NCI-H2107 treated with DMSO at 0.1 percent for 48 hours (cell line): Measurements from ENCODE around the gene CACNA1A.
"Not testable (repeated sequence)": the region's sequence is repeated elsewhere in the genome, so short reads cannot be mapped to it uniquely, and the experiment has no call there.

Source experiments
- DNase-seq: peaks from one replicate; lab custom pipeline; 2025; ENCODE audit not compliant: unreplicated experiment; lab: John Stamatoyannopoulos, UW

CACNA1A gene

GRCh38 chr19:13427273-13428051, 78.8 kb downstream of the CACNA1A start:
- no peak for DNase-seq

- DNase-seq: not testable (repeated sequence)
Observed at GRCh38 chr19:13425875-13426274, 80.4 kb downstream of the CACNA1A start.

DNA sequence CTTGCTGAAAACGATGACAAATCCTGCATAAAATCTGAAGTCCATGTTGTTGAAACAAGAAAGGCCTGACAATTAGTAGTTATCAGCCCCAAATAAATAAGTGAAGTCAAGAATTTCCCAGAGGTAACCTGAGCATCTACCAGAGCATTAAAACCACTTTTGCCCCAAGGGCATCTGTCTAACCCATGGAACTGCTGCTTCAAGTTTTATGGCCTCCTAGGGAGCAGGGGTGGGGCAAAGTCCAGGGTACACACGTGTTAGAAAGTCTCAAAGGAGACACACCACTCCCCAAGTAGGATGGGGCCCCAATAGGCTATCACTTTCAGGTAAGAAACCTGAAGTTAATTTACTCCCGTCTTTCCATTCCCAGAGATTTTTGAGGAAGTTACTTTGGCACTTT, 81.1 kb downstream of the CACNA1A start:
- DNase-seq: no peak

GRCh38 chr19:13420780-13421179, 85.5 kb downstream of the CACNA1A start:
- no peak for DNase-seq

- no peak for DNase-seq
Observed at GRCh38 chr19:13417054-13417453, 89.2 kb downstream of the CACNA1A start.

GRCh38 chr19:13411899-13412298, 94.4 kb downstream of the CACNA1A start:
- DNase-seq: no peak

GRCh38 chr19:13410946-13411345, 95.3 kb downstream of the CACNA1A start:
- no peak for DNase-seq

DNA sequence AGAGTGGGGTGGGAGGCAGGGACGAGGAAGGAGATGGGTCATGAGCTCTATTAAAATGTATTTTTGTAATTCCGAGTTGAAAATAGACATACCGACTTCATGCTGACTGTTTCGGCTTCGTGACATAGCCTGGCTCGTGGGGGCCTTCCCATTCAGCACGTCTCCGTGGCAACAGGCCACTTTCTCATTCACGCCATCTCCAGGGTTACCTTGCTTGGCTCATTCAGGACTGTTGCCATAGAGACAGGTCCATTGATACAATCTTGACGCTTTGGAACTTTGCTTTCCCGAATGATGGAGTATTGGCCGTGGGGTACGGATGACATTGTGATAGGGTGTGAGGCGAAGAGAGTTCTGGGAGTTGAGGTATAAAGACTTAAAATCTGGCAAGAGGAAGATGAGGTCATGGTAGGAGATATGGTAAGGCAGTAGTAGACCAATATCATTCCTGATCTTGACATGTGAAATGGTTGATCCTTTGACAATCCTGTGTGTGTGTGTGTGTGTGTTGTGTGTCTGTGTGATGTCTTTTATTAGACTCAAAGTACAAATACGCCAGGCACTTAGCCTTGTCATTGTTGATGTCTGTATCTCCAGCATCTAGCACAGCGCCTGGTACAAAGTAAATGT, 97.3 kb downstream of the CACNA1A start:
- no peak for DNase-seq

GRCh38 chr19:13404236-13404635, 102.0 kb downstream of the CACNA1A start:
- peak; percentile 83 for DNase-seq

DNA sequence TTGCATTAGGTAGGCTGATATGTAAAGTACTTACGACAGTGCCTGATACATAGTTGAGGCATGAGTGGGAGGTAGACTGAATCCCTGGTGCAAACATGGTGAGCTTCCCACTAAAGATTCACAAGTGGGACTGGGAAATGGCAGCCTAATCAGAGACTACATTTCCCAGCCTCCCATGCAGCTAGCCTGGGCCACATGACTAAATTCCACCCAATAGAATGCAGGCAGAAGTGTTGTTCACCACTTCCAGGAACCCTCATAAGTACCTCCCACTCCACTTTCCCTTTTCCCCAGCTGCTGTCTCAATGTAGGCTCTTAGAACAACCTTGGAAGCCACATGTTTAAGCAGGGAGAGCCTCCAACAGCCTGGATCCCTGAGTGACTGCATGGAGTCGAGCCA, 104.9 kb downstream of the CACNA1A start:
- DNase-seq: no peak

DNA sequence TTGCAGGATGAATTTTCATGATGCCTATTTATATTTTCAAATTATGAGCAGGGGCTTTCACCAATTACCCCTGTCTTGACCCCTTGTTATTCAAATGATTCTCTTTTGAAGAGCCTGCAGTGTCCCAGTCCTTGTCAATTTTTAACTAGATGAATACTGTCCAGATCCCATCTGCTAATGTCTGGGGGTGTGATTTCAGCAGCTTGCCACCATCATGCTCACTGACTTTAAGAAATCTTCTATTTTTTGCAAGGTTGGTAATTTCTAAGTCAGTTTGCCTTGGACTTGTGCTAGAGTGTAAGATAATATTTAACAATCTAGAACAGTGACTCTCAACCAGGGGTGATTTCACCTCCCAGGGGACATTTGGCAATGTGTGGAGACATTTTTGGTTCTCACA, 106.0 kb downstream of the CACNA1A start:
- DNase-seq: no peak

- DNase-seq: no peak
Observed at GRCh38 chr19:13399746-13400145, 106.5 kb downstream of the CACNA1A start.

DNA sequence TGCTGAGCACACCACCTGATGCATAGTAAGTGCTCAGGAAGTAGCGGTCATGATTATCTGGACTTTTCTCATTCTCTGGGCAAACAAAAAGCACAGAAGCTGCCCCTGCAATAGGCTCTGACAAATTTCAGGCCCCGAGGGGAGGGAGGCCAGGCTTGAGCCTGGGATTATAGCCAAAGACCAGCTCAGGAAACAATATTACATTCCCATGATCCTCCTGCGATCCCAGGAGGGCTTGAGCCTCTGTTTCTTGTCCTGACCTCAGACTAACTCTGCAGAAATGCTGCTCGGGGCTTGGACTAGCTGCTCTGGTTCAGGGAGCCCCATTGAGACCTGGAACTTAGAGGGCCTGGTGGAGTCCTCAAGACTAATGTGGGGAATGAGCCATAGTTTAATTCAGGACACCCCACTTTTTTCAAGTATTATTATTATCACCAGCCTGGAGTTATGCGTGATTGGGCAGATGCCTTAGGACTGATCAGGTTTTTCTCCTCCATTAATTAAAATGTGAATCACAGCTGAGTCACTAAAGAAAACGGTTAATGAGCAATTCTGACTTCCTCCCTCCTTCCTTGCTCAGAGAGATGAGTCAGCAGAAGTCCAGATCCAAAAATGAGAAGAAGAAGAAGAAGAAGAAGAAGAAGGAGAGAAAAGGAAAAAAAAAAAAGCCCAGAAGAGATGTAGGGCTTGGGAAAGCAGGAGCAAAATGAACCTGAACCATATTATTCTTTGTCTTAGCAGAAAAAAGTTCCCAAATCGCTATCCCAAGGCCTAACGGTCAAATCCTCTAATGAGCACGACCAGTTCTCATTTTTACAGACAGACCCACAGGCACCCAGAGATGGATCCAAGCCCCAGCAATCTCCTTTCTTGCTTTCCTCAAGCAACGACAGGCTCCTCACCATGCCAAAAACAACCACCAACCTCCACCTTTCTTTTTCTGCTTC, 107.2 kb downstream of the CACNA1A start:
- DNase-seq: no peak

GRCh38 chr19:13398182-13398581, 108.1 kb downstream of the CACNA1A start:
- no peak for DNase-seq

- DNase-seq: no peak
Observed at GRCh38 chr19:13396250-13397080, 109.8 kb downstream of the CACNA1A start.

DNA sequence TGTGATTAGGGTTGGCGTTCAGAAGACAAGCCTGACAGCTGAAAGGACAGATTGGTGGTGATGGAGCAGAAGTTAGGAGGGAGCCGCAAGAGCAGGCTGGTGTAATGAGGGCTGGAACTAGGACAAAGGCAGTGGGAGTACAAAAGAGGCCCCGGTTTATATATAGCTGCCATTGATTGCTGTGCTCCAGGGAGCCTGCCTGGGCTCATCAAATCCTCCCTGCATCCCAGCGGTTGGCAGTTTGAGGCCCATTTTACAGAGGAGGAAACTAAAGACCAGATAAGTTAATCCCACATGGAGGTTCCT, 123.7 kb downstream of the CACNA1A start:
- DNase-seq: no peak

GRCh38 chr19:13381827-13382632, 124.2 kb downstream of the CACNA1A start:
- DNase-seq: no peak

DNA sequence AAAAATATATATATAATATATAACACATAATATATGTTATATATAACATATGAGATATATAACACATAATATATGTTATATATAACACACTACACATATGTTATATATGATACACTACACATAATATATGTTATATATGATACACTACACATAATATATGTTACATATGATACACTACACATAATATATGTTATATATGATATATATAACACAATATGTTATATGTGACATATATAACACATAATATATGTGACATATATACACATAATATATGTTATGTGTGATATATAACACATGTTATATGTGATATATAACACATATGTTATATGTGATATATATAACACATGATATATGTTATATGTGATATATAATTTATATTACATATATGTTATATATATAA, 129.7 kb downstream of the CACNA1A start:
- DNase-seq: no peak

- DNase-seq: no peak
Observed at GRCh38 chr19:13373599-13373998, 132.7 kb downstream of the CACNA1A start.

DNA sequence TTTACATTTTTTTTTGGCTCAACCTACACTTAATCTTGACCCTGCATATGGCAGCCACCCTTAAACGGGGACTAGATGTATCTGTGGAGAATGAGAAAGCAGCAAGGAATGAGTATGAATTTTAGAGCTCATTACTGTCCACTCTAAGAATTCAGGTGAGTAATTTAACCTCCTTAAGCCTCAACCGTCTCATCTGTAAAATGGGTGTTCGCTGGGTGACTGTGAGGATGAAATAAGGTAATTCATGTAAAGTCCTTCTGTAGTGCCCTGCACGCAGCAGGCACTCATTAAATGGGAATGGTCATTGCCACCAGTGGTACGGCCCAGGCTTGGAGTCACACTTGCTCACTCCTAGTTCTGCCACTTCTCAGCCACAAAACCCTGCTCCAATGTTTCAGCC, 135.3 kb downstream of the CACNA1A start:
- no peak for DNase-seq
